ENCODE measurements around the gene ROBO2.

The ROBO2 gene

GRCh38 chr3:77053795-77054194 is 13.9 kb downstream of the ROBO2 start:
- DNase-seq = no peak

GRCh38 chr3:77055841-77056341 is 16.0 kb downstream of the ROBO2 start:
- no peak for DNase-seq

- DNase-seq = no peak
These were observed 19.5 kb downstream of the ROBO2 start for GRCh38 chr3:77059354-77059753.

GRCh38 chr3:77063423-77063822 is 23.5 kb downstream of the ROBO2 start:
- no peak for DNase-seq

GRCh38 chr3:77065750-77066149 is 25.9 kb downstream of the ROBO2 start:
- DNase-seq = no peak

GRCh38 chr3:77066829-77067228 is 26.9 kb downstream of the ROBO2 start:
- no peak for DNase-seq

- DNase-seq = no peak
These were observed 28.9 kb downstream of the ROBO2 start for GRCh38 chr3:77068808-77069207.

GRCh38 chr3:77071364-77071763 is 31.5 kb downstream of the ROBO2 start:
- DNase-seq = no peak

GRCh38 chr3:77071809-77072208 is 31.9 kb downstream of the ROBO2 start:
- no peak for DNase-seq

- DNase-seq = no peak
These were observed 32.3 kb downstream of the ROBO2 start for GRCh38 chr3:77072232-77072631.

- DNase-seq = no peak
These were observed 38.4 kb downstream of the ROBO2 start for GRCh38 chr3:77078279-77078678.

- no peak for DNase-seq
These were observed 40.2 kb downstream of the ROBO2 start for GRCh38 chr3:77079988-77080610.

- peak; percentile 46 for DNase-seq
These were observed 41.4 kb downstream of the ROBO2 start for GRCh38 chr3:77081240-77081661.

GRCh38 chr3:77084511-77084910 is 44.6 kb downstream of the ROBO2 start:
- no peak for DNase-seq

GRCh38 chr3:77086408-77086807 is 46.5 kb downstream of the ROBO2 start:
- DNase-seq = no peak

- DNase-seq = no peak
These were observed 51.9 kb downstream of the ROBO2 start for GRCh38 chr3:77091809-77092208.

- DNase-seq = no peak
These were observed 53.2 kb downstream of the ROBO2 start for GRCh38 chr3:77093101-77093500.

- DNase-seq = no peak
These were observed 56.2 kb downstream of the ROBO2 start for GRCh38 chr3:77096145-77096544.

- DNase-seq = no peak
These were observed 57.3 kb downstream of the ROBO2 start for GRCh38 chr3:77096966-77097890.

- peak; percentile 15 for DNase-seq
These were observed 63.3 kb downstream of the ROBO2 start for GRCh38 chr3:77102951-77103769.

- no peak for DNase-seq
These were observed 82.8 kb downstream of the ROBO2 start for GRCh38 chr3:77122652-77123051.

- DNase-seq = no peak
These were observed 86.1 kb downstream of the ROBO2 start for GRCh38 chr3:77125966-77126365.

GRCh38 chr3:77134769-77135168 is 94.9 kb downstream of the ROBO2 start:
- DNase-seq = peak; percentile 52

Measured in SHP77 treated with DMSO at 0.1 percent for 48 hours (cell line).